ENCODE results near the gene PCDHB9.
"Not testable (repeated sequence)": the region's sequence is repeated elsewhere in the genome, so short reads cannot be mapped to it uniquely, and the experiment has no call there.

The PCDHB9 gene

GRCh38 chr5:141184117-141184855, 2.7 kb upstream of the PCDHB9 start:
- DNase-seq (ENCODE audit: low read depth); H3K4me3 ChIP-seq (ENCODE audit: low read depth, low read length): not testable (repeated sequence)

- DNase-seq (ENCODE audit: low read depth); H3K4me3 ChIP-seq (ENCODE audit: low read depth, low read length): not testable (repeated sequence)
Measured at GRCh38 chr5:141188682-141189081, 1.7 kb downstream of the PCDHB9 start.

GRCh38 chr5:141189131-141189530, 2.2 kb downstream of the PCDHB9 start:
- not testable (repeated sequence) for DNase-seq (ENCODE audit: low read depth)

GRCh38 chr5:141192110-141192725, 5.3 kb downstream of the PCDHB9 start, which contains the start of gene PCDHB10:
Gene PCDHB10, plus strand, starts transcription at chr5:141192353. Its CDS starts 200 bp downstream, at chr5:141192553.
- peak within 1 kb of the TSS; percentile 17 for H3K4me3 ChIP-seq (ENCODE audit: low read depth, low read length)
- no peak for DNase-seq (ENCODE audit: low read depth)

More at GRCh38 chr5:141189131-141189530, 2.2 kb downstream of the PCDHB9 start:
- not testable (repeated sequence) for H3K4me3 ChIP-seq (ENCODE audit: low read depth, low read length)

- H3K4me3 ChIP-seq (ENCODE audit: low read depth, low read length); DNase-seq (ENCODE audit: low read depth): not testable (repeated sequence)
Measured at GRCh38 chr5:141194332-141194731, 7.4 kb downstream of the PCDHB9 start.

- no peak overlapping the region for H3K4me3 ChIP-seq (ENCODE audit: low read depth, low read length)
- DNase-seq (ENCODE audit: low read depth): no peak
Measured at GRCh38 chr5:141196363-141196762, 9.4 kb downstream of the PCDHB9 start.

- DNase-seq (ENCODE audit: low read depth): no peak
- no peak within 1 kb of the TSS for H3K4me3 ChIP-seq (ENCODE audit: low read depth, low read length)
Measured at GRCh38 chr5:141199359-141200235, 12.6 kb downstream of the PCDHB9 start, which contains the start of gene PCDHB11. Gene PCDHB11, plus strand, starts transcription at chr5:141199627. Its CDS starts 148 bp downstream, at chr5:141199775.

- DNase-seq (ENCODE audit: low read depth); H3K4me3 ChIP-seq (ENCODE audit: low read depth, low read length): not testable (repeated sequence)
Measured at GRCh38 chr5:141201126-141201525, 14.2 kb downstream of the PCDHB9 start.

- H3K4me3 ChIP-seq (ENCODE audit: low read depth, low read length); DNase-seq (ENCODE audit: low read depth): not testable (repeated sequence)
Measured at GRCh38 chr5:141201646-141202045, 14.7 kb downstream of the PCDHB9 start.

- no peak for DNase-seq (ENCODE audit: low read depth)
- peak within 1 kb of the TSS; percentile 10 for H3K4me3 ChIP-seq (ENCODE audit: low read depth, low read length)
Measured at GRCh38 chr5:141208478-141208877, 21.5 kb downstream of the PCDHB9 start, which contains the start of gene PCDHB12. Gene PCDHB12, plus strand, starts transcription at chr5:141208719. Its CDS starts 189 bp downstream, at chr5:141208908.

- not testable (repeated sequence) for DNase-seq (ENCODE audit: low read depth); H3K4me3 ChIP-seq (ENCODE audit: low read depth, low read length)
Measured at GRCh38 chr5:141210281-141210680, 23.3 kb downstream of the PCDHB9 start.

GRCh38 chr5:141210849-141211248, 23.9 kb downstream of the PCDHB9 start:
- not testable (repeated sequence) for H3K4me3 ChIP-seq (ENCODE audit: low read depth, low read length); DNase-seq (ENCODE audit: low read depth)

GRCh38 chr5:141213656-141214339, 26.8 kb downstream of the PCDHB9 start, which contains the start of gene PCDHB13:
Gene PCDHB13, plus strand, starts transcription at chr5:141213919. Its CDS starts 205 bp downstream, at chr5:141214124.
- not testable (repeated sequence) for DNase-seq (ENCODE audit: low read depth); H3K4me3 ChIP-seq (ENCODE audit: low read depth, low read length)

GRCh38 chr5:141214583-141214982, 27.6 kb downstream of the PCDHB9 start:
- H3K4me3 ChIP-seq (ENCODE audit: low read depth, low read length); DNase-seq (ENCODE audit: low read depth): not testable (repeated sequence)

- not testable (repeated sequence) for DNase-seq (ENCODE audit: low read depth); H3K4me3 ChIP-seq (ENCODE audit: low read depth, low read length)
Measured at GRCh38 chr5:141215504-141215903, 28.5 kb downstream of the PCDHB9 start.

GRCh38 chr5:141216035-141216434, 29.1 kb downstream of the PCDHB9 start:
- H3K4me3 ChIP-seq (ENCODE audit: low read depth, low read length); DNase-seq (ENCODE audit: low read depth): not testable (repeated sequence)

- DNase-seq (ENCODE audit: low read depth): no peak
- peak within 1 kb of the TSS; percentile 34 for H3K4me3 ChIP-seq (ENCODE audit: low read depth, low read length)
Measured at GRCh38 chr5:141223112-141223783, 36.3 kb downstream of the PCDHB9 start, which contains the start of gene PCDHB14. Gene PCDHB14, plus strand, starts transcription at chr5:141223343. Its CDS starts 163 bp downstream, at chr5:141223506.

GRCh38 chr5:141224844-141225243, 37.9 kb downstream of the PCDHB9 start:
- H3K4me3 ChIP-seq (ENCODE audit: low read depth, low read length); DNase-seq (ENCODE audit: low read depth): not testable (repeated sequence)
